A549 (cell line): ENCODE results near the gene ILDR2. TPM values are rescaled to one million over a fixed set of nuclear protein-coding genes. Genes with fewer than 3 reads are reported as not detected.

ENCODE experiments used
- ATAC-seq, 2 experiments: fragments of 200-7000 bp in 1 of 2; fragments of >200 bp in 1 of 2; cut with Nextera tagmentation in 1 of 2; cut with Tn5 transposase in 1 of 2; 3 replicates each; pipeline versions ENCODE4 v1.8.0 to v1.9.1; 2018 to 2020; ENCODE audit warnings: mild to moderate bottlenecking in 1 of 2, moderate library complexity in 1 of 2
- CTCF ChIA-PET: fragments of 300-600 bp; sonication (Branson Sonifier 250); formaldehyde crosslinking; extraction: SDS; loops from one replicate; lab custom pipeline; 2021; ENCODE audit warnings: antibody characterized with exemption, inconsistent platforms; lab: Yijun Ruan, JAX
- POLR2A ChIA-PET: fragments of 350-600 bp; formaldehyde crosslinking; extraction: SDS; loops from one replicate; lab custom pipeline; 2021; ENCODE audit warnings: antibody characterized with exemption, inconsistent platforms; lab: Yijun Ruan, JAX
- DNase-seq, 2 experiments: peaks; one replicate each; pipeline versions ENCODE4 v3.0.0 to v3.0.0-alpha.2; 2011 to 2016; ENCODE audit warnings: low read depth in 1 of 2, low spot score in 1 of 2
- FAIRE-seq: peaks from 2 replicates; lab custom pipeline; 2011; peaks lifted over from hg19 to GRCh38; lab: Jason Lieb, UNC
- H3K27ac ChIP-seq, 2 experiments: fragments of >200 bp; sonication (Bioruptor Twin); formaldehyde crosslinking; 3 replicates each; pipeline ENCODE4 v1.5.1; 2016 to 2017
- H3K4me1 ChIP-seq: fragments of >200 bp; sonication (Bioruptor Twin); formaldehyde crosslinking; 3 replicates; pipeline ENCODE4 v1.6.1; 2016
- H3K4me2 ChIP-seq: fragments of >200 bp; sonication (Bioruptor Twin); formaldehyde crosslinking; 3 replicates; pipeline ENCODE4 v1.6.1; 2016
- H3K4me3 ChIP-seq: fragments of >200 bp; sonication (Bioruptor Twin); formaldehyde crosslinking; 3 replicates; pipeline ENCODE4 v1.5.1; 2016
- H3K9me3 ChIP-seq: fragments of >200 bp; sonication (Bioruptor Twin); formaldehyde crosslinking; 3 replicates; pipeline ENCODE4 v1.6.1; 2016
- CBX8 ChIP-seq: fragments of 200-600 bp; sonication (generic); IDR thresholded peaks from 2 replicates; pipeline ENCODE4 v1.6.1; 2016
- CEBPB ChIP-seq, 2 experiments: fragments of >200 bp in 1 of 2; sonication (Bioruptor Twin) in 1 of 2; formaldehyde crosslinking in 1 of 2; IDR thresholded peaks; 2 replicates each; pipeline ENCODE4 v1.6.1; 2012 to 2016
- ESRRA ChIP-seq: fragments of 150-350 bp; IDR thresholded peaks from 2 replicates; pipeline ENCODE4 v1.6.1; 2014; ENCODE audit warnings: mild to moderate bottlenecking, low read length, borderline replicate concordance
- HDAC2 ChIP-seq: fragments of 200-600 bp; sonication (generic); IDR thresholded peaks from 2 replicates; pipeline ENCODE4 v1.6.1; 2016
- HEYL ChIP-seq: fragments of 250-450 bp; sonication (Bioruptor Pico); IDR thresholded peaks from 2 replicates; pipeline ENCODE4 v1.8.0; 2021; ENCODE audit warnings: mild to moderate bottlenecking, moderate library complexity
- HOXB13 ChIP-seq: fragments of 250-450 bp; sonication (Bioruptor Pico); IDR thresholded peaks from 2 replicates; pipeline ENCODE4 v1.5.0; 2020; ENCODE audit warnings: low read depth, mild to moderate bottlenecking, moderate library complexity
- JUN ChIP-seq, 2 experiments: fragments of >200 bp; sonication (Bioruptor Twin); formaldehyde crosslinking; IDR thresholded peaks; 2 replicates in 1 of 2; 3 replicates in 1 of 2; pipeline ENCODE4 v1.6.1; 2016 to 2017
- KDM1A ChIP-seq: fragments of 200-600 bp; sonication (generic); IDR thresholded peaks from 2 replicates; pipeline ENCODE4 v1.6.1; 2016; ENCODE audit warnings: low read depth, mild to moderate bottlenecking
- MAZ ChIP-seq: fragments of 150-350 bp; IDR thresholded peaks from 2 replicates; pipeline ENCODE4 v1.6.1; 2014; ENCODE audit warnings: antibody characterized with exemption, low read depth, low read length, borderline replicate concordance
- MYC ChIP-seq: IDR thresholded peaks from 2 replicates; pipeline ENCODE4 v1.6.1; 2012; ENCODE audit warnings: mild to moderate bottlenecking, inconsistent platforms, low read length, improper control_type of control experiment, borderline replicate concordance
- NFE2L2 ChIP-seq: fragments of 150-350 bp; conservative IDR thresholded peaks from 2 replicates; pipeline ENCODE4 v1.6.1; 2014; ENCODE audit warnings: low read length
- NPAS2 ChIP-seq: fragments of 250-450 bp; sonication (Bioruptor Pico); IDR thresholded peaks from 2 replicates; pipeline ENCODE4 v1.8.0; 2022; ENCODE audit warnings: mild to moderate bottlenecking, moderate library complexity, borderline replicate concordance
- PHF8 ChIP-seq: fragments of 200-600 bp; sonication (generic); IDR thresholded peaks from 2 replicates; pipeline ENCODE4 v1.6.1; 2016; ENCODE audit warnings: low read depth, mild to moderate bottlenecking, antibody characterized with exemption, moderate library complexity, borderline replicate concordance
- RAD21 ChIP-seq, 2 experiments: fragments of >200 bp in 1 of 2; sonication (Bioruptor Twin) in 1 of 2; formaldehyde crosslinking in 1 of 2; IDR thresholded peaks in 1 of 2; conservative IDR thresholded peaks in 1 of 2; 2 replicates in 1 of 2; 3 replicates in 1 of 2; pipeline ENCODE4 v1.6.1; 2012 to 2018; ENCODE audit warnings: inconsistent platforms in 1 of 2
- TP53 ChIP-seq: fragments of 250-450 bp; sonication (Bioruptor Pico); IDR thresholded peaks from 2 replicates; pipeline ENCODE4 v1.5.0; 2021; ENCODE audit warnings: mild to moderate bottlenecking, moderate library complexity
- ZNF302 ChIP-seq: fragments of 250-450 bp; sonication (Bioruptor Pico); IDR thresholded peaks from 2 replicates; pipeline ENCODE4 v1.9.0; 2021; ENCODE audit warnings: inconsistent platforms, mild to moderate bottlenecking, moderate library complexity
- WGBS: methylation state at CpG from one replicate; pipeline ENCODE4 v1.1.6; 2017; ENCODE audit errors: missing lambda C conversion rate; 5-methylcytosine and 5-hydroxymethylcytosine counted together
- polyA plus RNA-seq, 4 experiments: library from polyadenylated mRNA; depleted of rRNA in 3 of 4; stranded (reverse); fragments of >200 nt; fragmentation: RNase III in 1 of 4; extraction: RNeasy Plus Mini Kit Qiagen cat#74134 plus additional on column Dnase treatment in 1 of 4; gene quantifications; 2 replicates in 3 of 4; 3 replicates in 1 of 4; pipeline ENCODE4 v1.2.3, GENCODE V29; 2011 to 2017
- TF ChIP-seq, protein P1 (sequence below): fragments of >200 bp; sonication (Bioruptor Twin); formaldehyde crosslinking; IDR thresholded peaks from 3 replicates; pipeline ENCODE4 v1.5.1; 2016
- TF ChIP-seq, protein P2 (sequence below): fragments of 450-650 bp; IDR thresholded peaks from 2 replicates; pipeline ENCODE4 v1.6.1; 2014; ENCODE audit warnings: antibody characterized with exemption
- TF ChIP-seq, protein P3 (sequence below): IDR thresholded peaks from 2 replicates; pipeline ENCODE4 v1.6.1; 2012
- TF ChIP-seq, protein P4 (sequence below): fragments of 200-600 bp; sonication (generic); IDR thresholded peaks from 2 replicates; pipeline ENCODE4 v1.6.1; 2016; ENCODE audit warnings: antibody characterized with exemption, mild to moderate bottlenecking, moderate library complexity
- TF ChIP-seq, protein P5 (sequence below): fragments of 150-350 bp; IDR thresholded peaks from 2 replicates; pipeline ENCODE4 v1.6.1; 2014; ENCODE audit warnings: low read depth, mild to moderate bottlenecking, low read length

Gene ILDR2
- polyA plus RNA-seq, 2 of the 4 experiments (the other 2 are of a cell fraction) = 0.04 TPM; not detected in 1

DNA sequence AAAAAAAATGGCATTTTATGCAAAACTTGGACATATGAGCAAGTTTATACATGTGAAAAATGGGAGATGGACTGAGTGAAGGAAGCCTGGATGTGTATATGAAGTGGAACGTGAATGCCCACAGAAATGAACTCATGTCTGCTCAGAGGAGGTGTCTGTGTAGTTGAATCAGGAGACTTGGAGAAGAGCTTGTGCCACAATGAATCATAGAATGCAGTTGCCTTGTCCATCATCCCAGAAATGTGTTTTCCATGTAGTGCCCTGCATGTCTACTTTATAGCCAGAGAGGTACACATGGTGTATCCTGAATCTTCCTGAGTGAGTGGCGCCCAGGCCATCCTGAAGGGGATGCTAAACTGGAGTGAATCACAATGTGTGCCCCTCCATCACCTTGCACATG is 2.6 kb upstream of the ILDR2 start:
- TF ChIP-seq TP53 = no peak
- TF ChIP-seq PHF8 = no peak
- TF ChIP-seq, protein P1, sequence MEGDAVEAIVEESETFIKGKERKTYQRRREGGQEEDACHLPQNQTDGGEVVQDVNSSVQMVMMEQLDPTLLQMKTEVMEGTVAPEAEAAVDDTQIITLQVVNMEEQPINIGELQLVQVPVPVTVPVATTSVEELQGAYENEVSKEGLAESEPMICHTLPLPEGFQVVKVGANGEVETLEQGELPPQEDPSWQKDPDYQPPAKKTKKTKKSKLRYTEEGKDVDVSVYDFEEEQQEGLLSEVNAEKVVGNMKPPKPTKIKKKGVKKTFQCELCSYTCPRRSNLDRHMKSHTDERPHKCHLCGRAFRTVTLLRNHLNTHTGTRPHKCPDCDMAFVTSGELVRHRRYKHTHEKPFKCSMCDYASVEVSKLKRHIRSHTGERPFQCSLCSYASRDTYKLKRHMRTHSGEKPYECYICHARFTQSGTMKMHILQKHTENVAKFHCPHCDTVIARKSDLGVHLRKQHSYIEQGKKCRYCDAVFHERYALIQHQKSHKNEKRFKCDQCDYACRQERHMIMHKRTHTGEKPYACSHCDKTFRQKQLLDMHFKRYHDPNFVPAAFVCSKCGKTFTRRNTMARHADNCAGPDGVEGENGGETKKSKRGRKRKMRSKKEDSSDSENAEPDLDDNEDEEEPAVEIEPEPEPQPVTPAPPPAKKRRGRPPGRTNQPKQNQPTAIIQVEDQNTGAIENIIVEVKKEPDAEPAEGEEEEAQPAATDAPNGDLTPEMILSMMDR = no peak
- TF ChIP-seq, protein P2, sequence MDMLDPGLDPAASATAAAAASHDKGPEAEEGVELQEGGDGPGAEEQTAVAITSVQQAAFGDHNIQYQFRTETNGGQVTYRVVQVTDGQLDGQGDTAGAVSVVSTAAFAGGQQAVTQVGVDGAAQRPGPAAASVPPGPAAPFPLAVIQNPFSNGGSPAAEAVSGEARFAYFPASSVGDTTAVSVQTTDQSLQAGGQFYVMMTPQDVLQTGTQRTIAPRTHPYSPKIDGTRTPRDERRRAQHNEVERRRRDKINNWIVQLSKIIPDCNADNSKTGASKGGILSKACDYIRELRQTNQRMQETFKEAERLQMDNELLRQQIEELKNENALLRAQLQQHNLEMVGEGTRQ = no peak
- TF ChIP-seq, protein P3, sequence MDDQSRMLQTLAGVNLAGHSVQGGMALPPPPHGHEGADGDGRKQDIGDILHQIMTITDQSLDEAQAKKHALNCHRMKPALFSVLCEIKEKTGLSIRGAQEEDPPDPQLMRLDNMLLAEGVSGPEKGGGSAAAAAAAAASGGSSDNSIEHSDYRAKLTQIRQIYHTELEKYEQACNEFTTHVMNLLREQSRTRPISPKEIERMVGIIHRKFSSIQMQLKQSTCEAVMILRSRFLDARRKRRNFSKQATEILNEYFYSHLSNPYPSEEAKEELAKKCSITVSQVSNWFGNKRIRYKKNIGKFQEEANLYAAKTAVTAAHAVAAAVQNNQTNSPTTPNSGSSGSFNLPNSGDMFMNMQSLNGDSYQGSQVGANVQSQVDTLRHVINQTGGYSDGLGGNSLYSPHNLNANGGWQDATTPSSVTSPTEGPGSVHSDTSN = no peak
- TF ChIP-seq RAD21 (conservative IDR thresholded peaks at IDR 0.05 in 1 of 2, IDR thresholded peaks at IDR 0.05 in 1 of 2) = no peak
- TF ChIP-seq HEYL (CRISPR knock-in tag) = no peak
- no peak for TF ChIP-seq MAZ
- no peak for TF ChIP-seq ZNF302 (CRISPR knock-in tag)
- no peak for TF ChIP-seq ESRRA
- no peak for TF ChIP-seq KDM1A
- no peak for TF ChIP-seq NFE2L2
- TF ChIP-seq, protein P4, sequence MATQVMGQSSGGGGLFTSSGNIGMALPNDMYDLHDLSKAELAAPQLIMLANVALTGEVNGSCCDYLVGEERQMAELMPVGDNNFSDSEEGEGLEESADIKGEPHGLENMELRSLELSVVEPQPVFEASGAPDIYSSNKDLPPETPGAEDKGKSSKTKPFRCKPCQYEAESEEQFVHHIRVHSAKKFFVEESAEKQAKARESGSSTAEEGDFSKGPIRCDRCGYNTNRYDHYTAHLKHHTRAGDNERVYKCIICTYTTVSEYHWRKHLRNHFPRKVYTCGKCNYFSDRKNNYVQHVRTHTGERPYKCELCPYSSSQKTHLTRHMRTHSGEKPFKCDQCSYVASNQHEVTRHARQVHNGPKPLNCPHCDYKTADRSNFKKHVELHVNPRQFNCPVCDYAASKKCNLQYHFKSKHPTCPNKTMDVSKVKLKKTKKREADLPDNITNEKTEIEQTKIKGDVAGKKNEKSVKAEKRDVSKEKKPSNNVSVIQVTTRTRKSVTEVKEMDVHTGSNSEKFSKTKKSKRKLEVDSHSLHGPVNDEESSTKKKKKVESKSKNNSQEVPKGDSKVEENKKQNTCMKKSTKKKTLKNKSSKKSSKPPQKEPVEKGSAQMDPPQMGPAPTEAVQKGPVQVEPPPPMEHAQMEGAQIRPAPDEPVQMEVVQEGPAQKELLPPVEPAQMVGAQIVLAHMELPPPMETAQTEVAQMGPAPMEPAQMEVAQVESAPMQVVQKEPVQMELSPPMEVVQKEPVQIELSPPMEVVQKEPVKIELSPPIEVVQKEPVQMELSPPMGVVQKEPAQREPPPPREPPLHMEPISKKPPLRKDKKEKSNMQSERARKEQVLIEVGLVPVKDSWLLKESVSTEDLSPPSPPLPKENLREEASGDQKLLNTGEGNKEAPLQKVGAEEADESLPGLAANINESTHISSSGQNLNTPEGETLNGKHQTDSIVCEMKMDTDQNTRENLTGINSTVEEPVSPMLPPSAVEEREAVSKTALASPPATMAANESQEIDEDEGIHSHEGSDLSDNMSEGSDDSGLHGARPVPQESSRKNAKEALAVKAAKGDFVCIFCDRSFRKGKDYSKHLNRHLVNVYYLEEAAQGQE = no peak
- no peak for TF ChIP-seq NPAS2 (CRISPR knock-in tag)
- no peak for TF ChIP-seq HOXB13
- TF ChIP-seq HDAC2 = no peak
- TF ChIP-seq MYC = no peak
- no peak for TF ChIP-seq JUN (IDR thresholded peaks at IDR 0.05)
- H3K27ac ChIP-seq = no peak overlapping the region
- no peak overlapping the region for H3K4me3 ChIP-seq
- no peak for DNase-seq
- POLR2A ChIA-PET = no interaction called here
- H3K4me2 ChIP-seq = no peak overlapping the region
- no peak for FAIRE-seq
- no peak for ATAC-seq
- H3K4me1 ChIP-seq = peaks cover 3% of the 10 kb centered on the region; the same call in 1 of the 3 replicates
- CTCF ChIA-PET = interaction anchor here (0.6 to 2.6 kb wide), 3 partner anchors 79 to 87 kb away, joined by 3 to 14 read pairs (median 3); no protein-coding TSS in a partner anchor
- WGBS = 0% methylated on average over 2 of the region's 2 CpGs
- H3K9me3 ChIP-seq = no peaks in the 10 kb centered on the region

DNA sequence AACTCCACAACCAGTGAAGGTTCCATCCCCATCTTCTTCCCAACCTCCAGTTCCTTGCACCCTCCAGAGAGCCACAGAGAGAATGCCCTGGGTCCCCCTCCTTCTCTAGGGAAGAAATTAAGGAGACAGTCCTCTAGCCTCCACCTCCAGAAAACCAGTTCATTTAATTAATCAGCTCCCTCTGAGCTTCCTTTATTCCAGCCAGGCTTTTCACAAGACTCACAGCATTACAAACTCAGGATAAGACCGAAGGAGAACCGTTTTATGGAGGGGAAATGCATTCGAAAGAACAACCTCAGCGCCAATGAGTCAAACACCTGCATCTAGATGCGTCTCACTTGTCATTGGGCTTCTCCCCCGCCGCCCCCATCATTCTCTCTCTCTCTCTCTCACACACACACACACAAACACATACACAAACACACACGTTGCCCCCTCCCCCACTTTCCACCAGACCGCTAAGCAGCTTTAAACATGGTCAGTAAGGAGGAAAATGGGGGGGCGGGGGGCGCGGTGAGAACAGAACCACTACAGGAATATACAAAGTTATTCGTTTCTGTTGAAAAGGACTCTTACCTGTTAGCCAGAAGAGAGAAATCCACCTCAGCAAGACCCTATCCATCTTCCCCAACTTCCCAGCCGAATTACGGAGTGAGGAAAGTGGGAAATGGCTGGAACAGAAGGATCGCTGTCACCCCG is 544 bp downstream of the ILDR2 start:
- Histone ChIP-seq H3K4me3 (peak overlapping the region; percentile 57), H3K4me1 (peaks cover 3% of the 10 kb centered on the region; the same call in 1 of the 3 replicates), H3K4me2 (peak overlapping the region; percentile 94), H3K9me3 (no peaks in the 10 kb centered on the region), H3K27ac (peak overlapping the region in 1 of 2 experiments; percentile 73; a peak in 2 of 6 replicates)
- WGBS = 7% methylated on average over 17 of the region's 17 CpGs
- ATAC-seq = no peak; a peak in 1 of 6 replicates
- no peak for TF ChIP-seq CEBPB (IDR thresholded peaks at IDR 0.05)
- TF ChIP-seq, protein P5, sequence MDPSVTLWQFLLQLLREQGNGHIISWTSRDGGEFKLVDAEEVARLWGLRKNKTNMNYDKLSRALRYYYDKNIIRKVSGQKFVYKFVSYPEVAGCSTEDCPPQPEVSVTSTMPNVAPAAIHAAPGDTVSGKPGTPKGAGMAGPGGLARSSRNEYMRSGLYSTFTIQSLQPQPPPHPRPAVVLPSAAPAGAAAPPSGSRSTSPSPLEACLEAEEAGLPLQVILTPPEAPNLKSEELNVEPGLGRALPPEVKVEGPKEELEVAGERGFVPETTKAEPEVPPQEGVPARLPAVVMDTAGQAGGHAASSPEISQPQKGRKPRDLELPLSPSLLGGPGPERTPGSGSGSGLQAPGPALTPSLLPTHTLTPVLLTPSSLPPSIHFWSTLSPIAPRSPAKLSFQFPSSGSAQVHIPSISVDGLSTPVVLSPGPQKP = no peak
- TF ChIP-seq CBX8 = 0 out of 2 replicates have a peak, but pooled peaks have one; percentile 18
- ChIA-PET CTCF (interaction anchor here (0.8 to 1.1 kb wide), 4 partner anchors 64 to 413 kb away, joined by 3 to 5 read pairs (median 4); no protein-coding TSS in a partner anchor), POLR2A (no interaction called here)
- no peak for DNase-seq
- FAIRE-seq = no peak
